B cell (primary cell): ENCODE results near the gene OSBP2.

Source experiments
- EZH2 ChIP-seq: IDR thresholded peaks from 2 replicates; pipeline ENCODE4 v1.6.1; 2012; ENCODE audit warnings: borderline replicate concordance, low read depth, mild to moderate bottlenecking, moderate library complexity, low read length; ENCODE audit not compliant: insufficient read depth, poor library complexity, severe bottlenecking
- TF ChIP-seq, protein P1 (sequence below): fragments of 200-600 bp; IDR thresholded peaks from one replicate; pipeline ENCODE4 v1.8.0; 2022; ENCODE audit warnings: antibody characterized with exemption, mild to moderate bottlenecking

DNA sequence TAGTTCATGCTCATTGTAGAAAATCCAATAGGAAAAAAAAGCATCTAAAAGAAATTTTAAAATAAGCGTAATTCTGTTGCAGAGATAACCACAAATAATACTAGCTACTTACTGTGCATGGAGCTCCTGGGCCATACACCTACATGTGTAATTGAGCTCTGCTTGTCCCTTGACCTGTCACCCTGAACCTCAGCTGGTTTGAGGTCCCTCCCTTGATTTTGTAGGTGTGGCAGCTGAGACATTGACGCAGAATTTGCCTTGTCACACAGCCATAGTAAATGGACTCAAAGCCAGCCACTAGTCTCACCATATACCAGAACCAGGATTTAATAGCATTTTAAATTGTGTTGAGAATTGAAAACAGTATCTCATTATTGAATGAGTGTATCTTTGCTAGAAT, 138.6 kb downstream of the OSBP2 start:
- TF ChIP-seq, protein P1, sequence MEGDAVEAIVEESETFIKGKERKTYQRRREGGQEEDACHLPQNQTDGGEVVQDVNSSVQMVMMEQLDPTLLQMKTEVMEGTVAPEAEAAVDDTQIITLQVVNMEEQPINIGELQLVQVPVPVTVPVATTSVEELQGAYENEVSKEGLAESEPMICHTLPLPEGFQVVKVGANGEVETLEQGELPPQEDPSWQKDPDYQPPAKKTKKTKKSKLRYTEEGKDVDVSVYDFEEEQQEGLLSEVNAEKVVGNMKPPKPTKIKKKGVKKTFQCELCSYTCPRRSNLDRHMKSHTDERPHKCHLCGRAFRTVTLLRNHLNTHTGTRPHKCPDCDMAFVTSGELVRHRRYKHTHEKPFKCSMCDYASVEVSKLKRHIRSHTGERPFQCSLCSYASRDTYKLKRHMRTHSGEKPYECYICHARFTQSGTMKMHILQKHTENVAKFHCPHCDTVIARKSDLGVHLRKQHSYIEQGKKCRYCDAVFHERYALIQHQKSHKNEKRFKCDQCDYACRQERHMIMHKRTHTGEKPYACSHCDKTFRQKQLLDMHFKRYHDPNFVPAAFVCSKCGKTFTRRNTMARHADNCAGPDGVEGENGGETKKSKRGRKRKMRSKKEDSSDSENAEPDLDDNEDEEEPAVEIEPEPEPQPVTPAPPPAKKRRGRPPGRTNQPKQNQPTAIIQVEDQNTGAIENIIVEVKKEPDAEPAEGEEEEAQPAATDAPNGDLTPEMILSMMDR: no peak
- no peak for TF ChIP-seq EZH2
